Gastrocnemius medialis (tissue), 4 donors: ENCODE data around the gene MYO18B. TPM values are rescaled to one million over a fixed set of nuclear protein-coding genes. Genes with fewer than 3 reads are reported as not detected.

ENCODE experiments used
- ATAC-seq, 2 donors: fragments of 150-250 bp; one replicate each; pipeline ENCODE4 v1.9.1; 2016
- DNase-seq, 2 donors: peaks; one replicate each; pipeline ENCODE4 v3.0.0-alpha.2; 2019
- H3K27ac ChIP-seq, 4 donors: fragments of 200-600 bp; sonication (generic); 1 replicate in 1 of 4; 2 replicates in 3 of 4; pipeline ENCODE4 v1.5.1; 2016 to 2018; ENCODE audit warnings: mild to moderate bottlenecking in 2 of 4, moderate library complexity in 1 of 4
- H3K27me3 ChIP-seq, 3 donors: fragments of 200-600 bp; sonication (generic) in 2 of 3; 1 replicate in 1 of 3; 2 replicates in 2 of 3; pipeline versions ENCODE4 v1.5.1 to v1.6.0; 2016 to 2019; ENCODE audit warnings: mild to moderate bottlenecking in 1 of 3, moderate library complexity in 1 of 3
- H3K36me3 ChIP-seq, 2 donors: fragments of 200-600 bp; sonication (generic) in 1 of 2; one replicate each; pipeline ENCODE4 v1.5.1; 2017 to 2018
- H3K4me1 ChIP-seq, 2 donors: fragments of 200-600 bp; sonication (generic) in 1 of 2; one replicate each; pipeline ENCODE4 v1.5.1; 2016 to 2017; ENCODE audit warnings: mild to moderate bottlenecking in 2 of 2
- H3K4me3 ChIP-seq, 4 donors: fragments of 200-600 bp; sonication (generic) in 3 of 4; 1 replicate in 1 of 4; 2 replicates in 3 of 4; pipeline ENCODE4 v1.5.1; 2016 to 2019; ENCODE audit warnings: mild to moderate bottlenecking in 2 of 4
- H3K9me3 ChIP-seq, 3 donors: fragments of 200-600 bp; sonication (generic) in 2 of 3; 1 replicate in 1 of 3; 2 replicates in 2 of 3; pipeline ENCODE4 v1.5.1; 2016 to 2019
- POLR2A ChIP-seq, 2 donors: fragments of 450-650 bp; IDR thresholded peaks; one replicate each; pipeline ENCODE4 v1.6.1; 2017; ENCODE audit warnings: antibody characterized with exemption in 2 of 2, mild to moderate bottlenecking in 2 of 2, moderate library complexity in 2 of 2
- in situ Hi-C, 4 donors: fragments of 200-750 bp; cut with MboI; loops; one replicate each; pipeline versions ENCODE4 v1.15.0 to v1.8.0; 2017; ENCODE audit warnings: low sequenced_read_pairs in 4 of 4
- intact Hi-C: fragments of 100-400 bp; cut with DNase I; formaldehyde crosslinking; loops from one replicate; pipeline ENCODE4 v1.15.1; 2023; ENCODE audit warnings: low total_unique reads
- total RNA-seq, 4 donors: library from RNA; depleted of rRNA; stranded (reverse); fragments of >200 nt; gene quantifications; one replicate each; pipeline versions ENCODE4 v1.1.0 to v1.2.3, GENCODE V29; 2016
- TF ChIP-seq, protein P1 (sequence below), 5 experiments: fragments of 450-650 bp in 3 of 5; fragments of 200-600 bp in 2 of 5; sonication (generic) in 2 of 5; IDR thresholded peaks in 4 of 5; conservative IDR thresholded peaks in 1 of 5; 1 replicate in 4 of 5; 2 replicates in 1 of 5; pipeline ENCODE4 v1.5.1; 2016 to 2019; ENCODE audit warnings: antibody characterized with exemption in 5 of 5, mild to moderate bottlenecking in 3 of 5, moderate library complexity in 3 of 5

The MYO18B gene
- total RNA-seq, 4 donors from 2014 or later = 273 to 408 (median 362) TPM

DNA sequence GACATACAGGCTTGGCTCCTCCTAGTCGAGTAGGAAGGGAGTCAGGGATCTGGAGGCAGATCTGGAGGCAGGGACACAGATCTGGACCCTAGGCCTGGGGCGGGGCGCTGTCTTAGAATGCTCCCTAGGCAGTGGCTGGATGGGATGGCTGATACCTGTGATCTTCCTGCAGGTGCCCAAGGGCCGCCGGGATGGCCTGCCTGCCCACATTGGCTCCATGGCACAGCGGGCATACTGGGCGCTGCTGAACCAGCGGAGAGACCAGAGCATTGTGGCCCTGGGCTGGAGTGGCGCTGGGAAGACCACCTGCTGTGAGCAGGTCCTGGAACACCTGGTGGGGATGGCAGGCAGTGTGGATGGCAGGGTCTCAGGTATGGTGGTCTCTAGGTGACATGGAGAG, 35.4 kb downstream of the MYO18B start:
- peaks cover 0 to 88% of the 10 kb centered on the region in 2 donors for H3K36me3 ChIP-seq
- TF ChIP-seq, protein P1, sequence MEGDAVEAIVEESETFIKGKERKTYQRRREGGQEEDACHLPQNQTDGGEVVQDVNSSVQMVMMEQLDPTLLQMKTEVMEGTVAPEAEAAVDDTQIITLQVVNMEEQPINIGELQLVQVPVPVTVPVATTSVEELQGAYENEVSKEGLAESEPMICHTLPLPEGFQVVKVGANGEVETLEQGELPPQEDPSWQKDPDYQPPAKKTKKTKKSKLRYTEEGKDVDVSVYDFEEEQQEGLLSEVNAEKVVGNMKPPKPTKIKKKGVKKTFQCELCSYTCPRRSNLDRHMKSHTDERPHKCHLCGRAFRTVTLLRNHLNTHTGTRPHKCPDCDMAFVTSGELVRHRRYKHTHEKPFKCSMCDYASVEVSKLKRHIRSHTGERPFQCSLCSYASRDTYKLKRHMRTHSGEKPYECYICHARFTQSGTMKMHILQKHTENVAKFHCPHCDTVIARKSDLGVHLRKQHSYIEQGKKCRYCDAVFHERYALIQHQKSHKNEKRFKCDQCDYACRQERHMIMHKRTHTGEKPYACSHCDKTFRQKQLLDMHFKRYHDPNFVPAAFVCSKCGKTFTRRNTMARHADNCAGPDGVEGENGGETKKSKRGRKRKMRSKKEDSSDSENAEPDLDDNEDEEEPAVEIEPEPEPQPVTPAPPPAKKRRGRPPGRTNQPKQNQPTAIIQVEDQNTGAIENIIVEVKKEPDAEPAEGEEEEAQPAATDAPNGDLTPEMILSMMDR (IDR thresholded peaks at IDR 0.05 in 4 of 5, conservative IDR thresholded peaks at IDR 0.05 in 1 of 5) = no peak
- no peak for TF ChIP-seq POLR2A (IDR thresholded peaks at IDR 0.05)
- in situ Hi-C loops = loop anchor here in 2 of 4 donors (10.0 kb wide), 1 partner anchor 313 kb away; no protein-coding TSS in a partner anchor
- H3K27ac ChIP-seq = peak overlapping the region in 1 of 4 donors; percentile 28
- no peaks in the 10 kb centered on the region for H3K9me3 ChIP-seq
- no peaks in the 10 kb centered on the region for H3K27me3 ChIP-seq
- no peak overlapping the region for H3K4me3 ChIP-seq
- no peaks in the 10 kb centered on the region for H3K4me1 ChIP-seq
- intact Hi-C loops = no loop called here
- DNase-seq = no peak
- ATAC-seq = no peak

DNA sequence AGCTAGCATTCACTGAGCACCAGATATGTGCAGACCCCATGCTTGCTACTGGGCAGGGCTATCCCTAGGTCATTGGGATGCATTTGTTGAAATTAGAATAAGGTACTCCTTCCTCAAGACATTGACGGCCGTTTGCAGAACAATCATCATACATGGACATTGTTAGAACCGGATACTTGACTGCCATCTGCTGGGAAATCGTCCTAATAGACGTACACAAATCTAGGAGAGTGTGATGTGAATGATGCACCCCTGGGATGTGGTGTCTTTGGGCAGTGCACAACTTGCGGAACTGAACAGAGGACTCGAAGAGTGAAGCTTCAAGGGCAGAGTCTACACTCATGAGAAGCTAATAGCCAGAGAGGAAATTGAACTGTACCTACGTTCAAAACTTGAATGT, 35.9 kb downstream of the MYO18B start:
- Histone ChIP-seq H3K27me3 (no peaks in the 10 kb centered on the region), H3K9me3 (no peaks in the 10 kb centered on the region), H3K36me3 (peaks cover 0 to 88% of the 10 kb centered on the region in 2 donors), H3K4me1 (no peaks in the 10 kb centered on the region), H3K4me3 (no peak overlapping the region), H3K27ac (peak overlapping the region in 1 of 4 donors; percentile 28)
- ATAC-seq (peak; percentile 19 to 25), DNase-seq (no peak)
- no peak for TF ChIP-seq POLR2A (IDR thresholded peaks at IDR 0.05)
- TF ChIP-seq, protein P1 (IDR thresholded peaks at IDR 0.05 in 4 of 5, conservative IDR thresholded peaks at IDR 0.05 in 1 of 5) = peak in 1 of 5 experiments; percentile 3
- in situ Hi-C loops (loop anchor here in 2 of 4 donors (10.0 kb wide), 1 partner anchor 313 kb away; no protein-coding TSS in a partner anchor), intact Hi-C loops (no loop called here)

DNA sequence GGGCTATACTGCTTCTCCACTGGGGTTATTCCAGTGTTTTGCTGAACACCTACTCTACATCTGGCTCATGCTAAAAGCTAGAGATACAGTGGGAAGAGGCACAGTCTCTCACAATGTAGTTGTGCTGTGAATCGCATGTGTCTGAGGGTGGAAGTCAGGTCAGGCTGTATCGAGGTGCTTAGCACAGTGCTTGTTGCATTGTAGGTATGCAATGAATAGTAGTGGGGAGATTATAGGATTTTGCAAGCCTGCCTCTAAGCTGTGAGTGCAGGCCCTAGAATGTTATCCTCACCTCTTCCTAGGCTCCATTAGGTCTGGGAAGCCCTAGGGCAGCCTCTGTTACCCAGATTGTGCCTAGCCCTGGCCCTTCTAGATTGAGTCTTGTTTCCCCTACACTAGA, 37.4 kb downstream of the MYO18B start:
- Histone ChIP-seq H3K4me3 (no peak overlapping the region), H3K36me3 (peaks cover 0 to 87% of the 10 kb centered on the region in 2 donors), H3K27me3 (no peaks in the 10 kb centered on the region), H3K9me3 (no peaks in the 10 kb centered on the region), H3K27ac (no peak overlapping the region), H3K4me1 (no peaks in the 10 kb centered on the region)
- DNase-seq (no peak), ATAC-seq (no peak)
- TF ChIP-seq, protein P1 (IDR thresholded peaks at IDR 0.05 in 4 of 5, conservative IDR thresholded peaks at IDR 0.05 in 1 of 5) = no peak
- no peak for TF ChIP-seq POLR2A (IDR thresholded peaks at IDR 0.05)
- intact Hi-C loops (no loop called here), in situ Hi-C loops (loop anchor here in 2 of 4 donors (10.0 kb wide), 1 partner anchor 315 kb away; no protein-coding TSS in a partner anchor)

DNA sequence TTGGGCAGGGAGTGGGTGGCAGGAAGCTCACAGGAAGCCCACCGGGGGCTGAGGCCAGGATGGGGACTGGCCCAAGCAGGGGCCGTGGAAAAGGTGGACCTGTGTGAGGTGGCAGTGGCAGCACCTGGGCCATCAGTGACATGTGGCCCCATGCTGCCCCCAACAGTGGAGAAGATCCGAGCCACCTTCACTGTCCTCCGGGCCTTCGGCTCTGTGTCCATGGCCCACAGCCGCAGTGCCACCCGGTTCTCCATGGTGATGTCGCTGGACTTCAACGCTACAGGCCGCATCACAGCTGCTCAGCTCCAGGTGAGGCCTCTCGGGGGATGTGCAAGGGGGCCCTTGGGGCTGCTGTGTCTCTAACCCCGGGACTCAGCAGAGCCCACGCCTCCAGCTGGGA, 37.9 kb downstream of the MYO18B start:
- in situ Hi-C loops (loop anchor here in 2 of 4 donors (10.0 kb wide), 1 partner anchor 315 kb away; no protein-coding TSS in a partner anchor), intact Hi-C loops (no loop called here)
- Histone ChIP-seq H3K27ac (no peak overlapping the region), H3K4me1 (no peaks in the 10 kb centered on the region), H3K9me3 (no peaks in the 10 kb centered on the region), H3K36me3 (peaks cover 0 to 87% of the 10 kb centered on the region in 2 donors), H3K4me3 (no peak overlapping the region), H3K27me3 (no peaks in the 10 kb centered on the region)
- ATAC-seq (no peak), DNase-seq (no peak)
- TF ChIP-seq, protein P1 (IDR thresholded peaks at IDR 0.05 in 4 of 5, conservative IDR thresholded peaks at IDR 0.05 in 1 of 5) = no peak
- TF ChIP-seq POLR2A (IDR thresholded peaks at IDR 0.05) = no peak

DNA sequence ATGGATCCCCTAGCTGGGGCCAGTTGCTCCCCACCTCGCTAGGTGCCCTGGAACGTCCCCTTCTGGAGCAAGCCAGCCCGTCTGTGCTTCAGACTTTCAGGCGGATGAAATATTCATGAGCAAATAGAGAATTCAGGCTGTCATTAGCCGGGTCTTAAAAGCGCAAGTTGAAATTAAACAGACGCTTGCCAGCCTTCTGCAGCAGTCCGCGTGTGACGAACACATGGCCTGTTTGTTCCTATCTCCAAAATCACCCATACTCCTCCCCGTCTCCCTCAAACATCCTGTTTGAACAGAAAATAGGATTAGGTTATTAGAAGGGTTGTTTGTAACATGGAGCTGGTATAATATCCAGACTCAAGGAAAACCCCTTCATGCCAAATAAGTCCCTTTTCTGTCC, 38.7 kb downstream of the MYO18B start:
- in situ Hi-C loops = no loop called here
- TF ChIP-seq POLR2A (IDR thresholded peaks at IDR 0.05) = no peak
- TF ChIP-seq, protein P1 (IDR thresholded peaks at IDR 0.05 in 4 of 5, conservative IDR thresholded peaks at IDR 0.05 in 1 of 5) = no peak
- Histone ChIP-seq H3K4me1 (no peaks in the 10 kb centered on the region), H3K9me3 (no peaks in the 10 kb centered on the region), H3K27me3 (no peaks in the 10 kb centered on the region), H3K4me3 (no peak overlapping the region), H3K27ac (no peak overlapping the region), H3K36me3 (peaks cover 0 to 90% of the 10 kb centered on the region in 2 donors)
- DNase-seq (no peak), ATAC-seq (no peak)
- intact Hi-C loops = no loop called here
